ENCODE measurements around the gene WDR48.

DNA sequence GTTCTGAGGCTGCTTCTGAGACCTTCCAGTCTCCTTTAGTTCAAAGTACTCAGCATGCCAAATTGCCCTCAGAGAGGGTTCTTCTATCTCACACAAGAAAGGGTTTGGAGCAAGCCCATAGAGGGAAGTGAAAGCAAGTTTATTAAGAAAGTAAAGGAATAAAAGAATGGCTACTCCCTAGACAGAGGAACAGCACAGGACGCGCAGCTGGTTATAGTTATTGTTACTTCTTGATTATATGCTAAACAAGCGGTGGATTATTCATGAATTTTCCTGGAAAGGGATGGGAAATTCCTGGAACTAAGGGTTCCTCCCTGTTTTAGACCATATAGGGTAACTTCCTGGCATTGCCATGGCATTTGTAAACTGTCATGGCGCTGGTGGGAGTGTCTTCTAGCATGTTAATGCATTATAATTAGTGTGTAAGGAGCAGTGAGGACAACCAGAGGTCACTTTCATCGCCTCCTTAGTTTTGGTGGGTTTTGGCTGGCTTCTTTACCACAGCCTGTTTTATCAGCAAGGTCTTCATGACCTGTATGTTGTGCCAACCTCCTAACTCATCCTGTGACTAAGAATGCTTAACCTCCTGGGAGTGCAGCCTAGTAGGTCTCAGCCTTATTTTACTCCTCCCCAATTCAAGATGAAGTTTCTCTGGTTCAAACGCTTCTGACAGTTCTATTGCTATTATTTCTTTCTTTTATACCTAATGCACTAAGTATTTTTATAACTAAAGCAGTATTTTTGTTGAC lies 26.4 kb upstream of the WDR48 start:
- TF ChIP-seq, protein P1, sequence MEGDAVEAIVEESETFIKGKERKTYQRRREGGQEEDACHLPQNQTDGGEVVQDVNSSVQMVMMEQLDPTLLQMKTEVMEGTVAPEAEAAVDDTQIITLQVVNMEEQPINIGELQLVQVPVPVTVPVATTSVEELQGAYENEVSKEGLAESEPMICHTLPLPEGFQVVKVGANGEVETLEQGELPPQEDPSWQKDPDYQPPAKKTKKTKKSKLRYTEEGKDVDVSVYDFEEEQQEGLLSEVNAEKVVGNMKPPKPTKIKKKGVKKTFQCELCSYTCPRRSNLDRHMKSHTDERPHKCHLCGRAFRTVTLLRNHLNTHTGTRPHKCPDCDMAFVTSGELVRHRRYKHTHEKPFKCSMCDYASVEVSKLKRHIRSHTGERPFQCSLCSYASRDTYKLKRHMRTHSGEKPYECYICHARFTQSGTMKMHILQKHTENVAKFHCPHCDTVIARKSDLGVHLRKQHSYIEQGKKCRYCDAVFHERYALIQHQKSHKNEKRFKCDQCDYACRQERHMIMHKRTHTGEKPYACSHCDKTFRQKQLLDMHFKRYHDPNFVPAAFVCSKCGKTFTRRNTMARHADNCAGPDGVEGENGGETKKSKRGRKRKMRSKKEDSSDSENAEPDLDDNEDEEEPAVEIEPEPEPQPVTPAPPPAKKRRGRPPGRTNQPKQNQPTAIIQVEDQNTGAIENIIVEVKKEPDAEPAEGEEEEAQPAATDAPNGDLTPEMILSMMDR (IDR thresholded peaks at IDR 0.05) = no peak
- no peak for TF ChIP-seq EP300 (IDR thresholded peaks at IDR 0.05)
- TF ChIP-seq POLR2A (IDR thresholded peaks at IDR 0.05) = no peak

Measured in ovary (tissue), 3 donors.